ENCODE results near the gene PRDX3. TPM values are rescaled to one million over a fixed set of nuclear protein-coding genes. Genes with fewer than 3 reads are reported as not detected.
A peak's percentile ranks its signal among the peaks of the same experiment; 100 is the strongest.

PRDX3 gene
- total RNA-seq, 2 donors from 2014 or later = 153 to 173 TPM

- WGBS, 2 experiments (ENCODE audit: insufficient coverage in 1 of 2, insufficient read length in 1 of 2) = 68 to 79% methylated on average over 6 to 17 of the region's 17 CpGs
- H3K36me3 ChIP-seq (ENCODE audit: control insufficient read depth, insufficient read depth, low read length) = no peaks in the 10 kb centered on the region
- DNase-seq = peak; percentile 74
- H3K4me3 Mint-ChIP-seq = peak overlapping the region; percentile 66
- TF ChIP-seq CTCF (conservative IDR thresholded peaks at IDR 0.05) = no peak
- no peaks in the 10 kb centered on the region for H3K9me3 Mint-ChIP-seq
- H3K27ac ChIP-seq (ENCODE audit: low read depth, low read length) = peak overlapping the region; percentile 95
- H3K9ac ChIP-seq (ENCODE audit: extremely low read depth, low read length, poor library complexity, severe bottlenecking) = no peak overlapping the region
- peaks cover 18% of the 10 kb centered on the region for H3K27me3 Mint-ChIP-seq (ENCODE audit: insufficient read depth)
- H3K4me1 ChIP-seq (ENCODE audit: control insufficient read depth, insufficient read depth, low read length) = peaks cover 4% of the 10 kb centered on the region
- H3K27me3 ChIP-seq (ENCODE audit: control insufficient read depth, insufficient read depth, low read length, poor library complexity, severe bottlenecking) = peaks cover 15% of the 10 kb centered on the region
- H3K27ac Mint-ChIP-seq = peak overlapping the region; percentile 93
- H3K9me3 ChIP-seq (ENCODE audit: control insufficient read depth, low read length) = no peaks in the 10 kb centered on the region
- no peaks in the 10 kb centered on the region for H3K36me3 Mint-ChIP-seq (ENCODE audit: low read depth)
- peak overlapping the region; percentile 76 for H3K4me3 ChIP-seq (ENCODE audit: low read length)
- H3K4me1 Mint-ChIP-seq = peaks cover 42% of the 10 kb centered on the region
These were observed 27.4 kb upstream of the PRDX3 start for GRCh38 chr10:119205894-119206602.

GRCh38 chr10:119203006-119203405, 24.4 kb upstream of the PRDX3 start:
- Mint-ChIP-seq H3K27ac (peak overlapping the region; percentile 72), H3K36me3 (ENCODE audit: low read depth) (no peaks in the 10 kb centered on the region), H3K4me1 (peaks cover 26% of the 10 kb centered on the region), H3K27me3 (ENCODE audit: insufficient read depth) (peaks cover 7% of the 10 kb centered on the region), H3K9me3 (no peaks in the 10 kb centered on the region), H3K4me3 (no peak overlapping the region)
- Histone ChIP-seq H3K27me3 (ENCODE audit: control insufficient read depth, insufficient read depth, low read length, poor library complexity, severe bottlenecking) (peaks cover 1% of the 10 kb centered on the region), H3K9me3 (ENCODE audit: control insufficient read depth, low read length) (no peaks in the 10 kb centered on the region), H3K4me3 (ENCODE audit: low read length) (peak overlapping the region; percentile 35), H3K36me3 (ENCODE audit: control insufficient read depth, insufficient read depth, low read length) (no peaks in the 10 kb centered on the region), H3K27ac (ENCODE audit: low read depth, low read length) (no peak overlapping the region), H3K4me1 (ENCODE audit: control insufficient read depth, insufficient read depth, low read length) (peaks cover 4% of the 10 kb centered on the region), H3K9ac (ENCODE audit: extremely low read depth, low read length, poor library complexity, severe bottlenecking) (no peak overlapping the region)
- 58 to 59% methylated on average over 3 to 4 of the region's 4 CpGs for WGBS, 2 experiments (ENCODE audit: insufficient coverage in 1 of 2, insufficient read length in 1 of 2)
- no peak for DNase-seq
- no peak for TF ChIP-seq CTCF (conservative IDR thresholded peaks at IDR 0.05)

GRCh38 chr10:119201233-119201632, 22.6 kb upstream of the PRDX3 start:
- 92 to 100% methylated on average over 1 of the region's 1 CpG for WGBS, 2 experiments (ENCODE audit: insufficient coverage in 1 of 2, insufficient read length in 1 of 2)
- Mint-ChIP-seq H3K27me3 (ENCODE audit: insufficient read depth) (peaks cover 7% of the 10 kb centered on the region), H3K4me3 (no peak overlapping the region), H3K4me1 (peaks cover 24% of the 10 kb centered on the region), H3K36me3 (ENCODE audit: low read depth) (no peaks in the 10 kb centered on the region), H3K27ac (no peak overlapping the region), H3K9me3 (no peaks in the 10 kb centered on the region)
- Histone ChIP-seq H3K9me3 (ENCODE audit: control insufficient read depth, low read length) (no peaks in the 10 kb centered on the region), H3K27me3 (ENCODE audit: control insufficient read depth, insufficient read depth, low read length, poor library complexity, severe bottlenecking) (no peaks in the 10 kb centered on the region), H3K4me1 (ENCODE audit: control insufficient read depth, insufficient read depth, low read length) (peaks cover 4% of the 10 kb centered on the region), H3K27ac (ENCODE audit: low read depth, low read length) (no peak overlapping the region), H3K9ac (ENCODE audit: extremely low read depth, low read length, poor library complexity, severe bottlenecking) (no peak overlapping the region), H3K4me3 (ENCODE audit: low read length) (no peak overlapping the region), H3K36me3 (ENCODE audit: control insufficient read depth, insufficient read depth, low read length) (no peaks in the 10 kb centered on the region)
- no peak for TF ChIP-seq CTCF (conservative IDR thresholded peaks at IDR 0.05)
- no peak for DNase-seq
